HepG2 (cell line): ENCODE measurements around the gene FXR2. TPM values are rescaled to one million over a fixed set of nuclear protein-coding genes. Genes with fewer than 3 reads are reported as not detected.

Experiments used
- ISL2 ChIP-seq: sonication (generic); formaldehyde crosslinking; IDR thresholded peaks from 2 replicates; pipeline ENCODE4 v1.5.0; 2020; ENCODE audit warnings: missing genetic modification reagents
- POLR2A ChIP-seq, 2 experiments: IDR thresholded peaks; 2 replicates each; pipeline ENCODE4 v1.6.1; 2011; ENCODE audit warnings: low read depth in 2 of 2, low read length in 2 of 2, mild to moderate bottlenecking in 1 of 2, moderate library complexity in 1 of 2; ENCODE audit not compliant: insufficient read depth in 1 of 2
- RBFOX2 ChIP-seq: fragments of 200-400 bp; formaldehyde crosslinking; IDR thresholded peaks from 2 replicates; pipeline ENCODE4 v1.6.1; 2017; ENCODE audit warnings: low read depth, mild to moderate bottlenecking, low read length
- RXRB ChIP-seq: IDR thresholded peaks from 2 replicates; pipeline ENCODE4 v1.6.1; 2016; ENCODE audit warnings: borderline replicate concordance, missing genetic modification reagents, missing compliant biosample characterization
- SP2 ChIP-seq: sonication (generic); formaldehyde crosslinking; IDR thresholded peaks from 2 replicates; pipeline ENCODE4 v1.5.1; 2020; ENCODE audit warnings: mild to moderate bottlenecking, missing genetic modification reagents
- ZFX ChIP-seq: sonication (generic); formaldehyde crosslinking; IDR thresholded peaks from 2 replicates; pipeline ENCODE4 v1.4.0; 2020; ENCODE audit warnings: mild to moderate bottlenecking, low read depth, missing genetic modification reagents, moderate library complexity
- ZNF121 ChIP-seq: sonication (generic); formaldehyde crosslinking; IDR thresholded peaks from 2 replicates; pipeline ENCODE4 v1.5.0; 2020; ENCODE audit warnings: mild to moderate bottlenecking, missing genetic modification reagents
- ZNF431 ChIP-seq: sonication (generic); formaldehyde crosslinking; IDR thresholded peaks from 2 replicates; pipeline ENCODE4 v1.9.0; 2022; ENCODE audit warnings: missing genetic modification reagents, low read depth, mild to moderate bottlenecking, borderline replicate concordance
- polyA plus RNA-seq, 8 experiments: library from polyadenylated mRNA; depleted of rRNA in 3 of 8; stranded (reverse) in 7 of 8; unstranded in 1 of 8; fragments of >200 nt; fragmentation: Illumina TruSeq in 4 of 8; extraction: Trizol in 4 of 8; gene quantifications; 2 replicates each; pipeline versions ENCODE4 v1.2.1 to v1.2.3, GENCODE V29; 2011 to 2016; ENCODE audit warnings: low read depth in 4 of 8, missing spikeins in 1 of 8, mixed read lengths in 1 of 8; ENCODE audit not compliant: insufficient read depth in 1 of 8
- total RNA-seq, 5 experiments: library from RNA; depleted of rRNA; stranded (reverse); fragments of >200 nt; fragmentation: Illumina TruSeq; extraction: Trizol; gene quantifications; 2 replicates each; pipeline ENCODE4 v1.2.3, GENCODE V29; 2016; ENCODE audit warnings: low read depth in 1 of 5
- TF ChIP-seq, protein P1 (sequence below): sonication (generic); formaldehyde crosslinking; IDR thresholded peaks from 2 replicates; pipeline ENCODE4 v1.4.0; 2020; ENCODE audit warnings: missing genetic modification reagents, borderline replicate concordance
- TF ChIP-seq, protein P2 (sequence below): sonication (generic); formaldehyde crosslinking; IDR thresholded peaks from 2 replicates; pipeline ENCODE4 v1.4.0; 2020; ENCODE audit warnings: missing genetic modification reagents, mild to moderate bottlenecking, borderline replicate concordance
- TF ChIP-seq, protein P3 (sequence below), 2 experiments: sonication (generic) in 1 of 2; formaldehyde crosslinking in 1 of 2; IDR thresholded peaks; 2 replicates each; pipeline versions ENCODE4 v1.4.0 to v1.6.1; 2016 to 2020; ENCODE audit warnings: borderline replicate concordance in 1 of 2, low read depth in 1 of 2, mild to moderate bottlenecking in 1 of 2, missing genetic modification reagents in 1 of 2
- TF ChIP-seq, protein P4 (sequence below): sonication (generic); formaldehyde crosslinking; IDR thresholded peaks from 2 replicates; pipeline ENCODE4 v1.4.0; 2020; ENCODE audit warnings: mild to moderate bottlenecking, missing genetic modification reagents, borderline replicate concordance

Gene FXR2
- total and polyA plus RNA-seq, 2 of the 13 experiments (the other 11 are each of a cell fraction or from before 2014, with no cell fraction given), result 20.9 to 24.4 TPM

DNA sequence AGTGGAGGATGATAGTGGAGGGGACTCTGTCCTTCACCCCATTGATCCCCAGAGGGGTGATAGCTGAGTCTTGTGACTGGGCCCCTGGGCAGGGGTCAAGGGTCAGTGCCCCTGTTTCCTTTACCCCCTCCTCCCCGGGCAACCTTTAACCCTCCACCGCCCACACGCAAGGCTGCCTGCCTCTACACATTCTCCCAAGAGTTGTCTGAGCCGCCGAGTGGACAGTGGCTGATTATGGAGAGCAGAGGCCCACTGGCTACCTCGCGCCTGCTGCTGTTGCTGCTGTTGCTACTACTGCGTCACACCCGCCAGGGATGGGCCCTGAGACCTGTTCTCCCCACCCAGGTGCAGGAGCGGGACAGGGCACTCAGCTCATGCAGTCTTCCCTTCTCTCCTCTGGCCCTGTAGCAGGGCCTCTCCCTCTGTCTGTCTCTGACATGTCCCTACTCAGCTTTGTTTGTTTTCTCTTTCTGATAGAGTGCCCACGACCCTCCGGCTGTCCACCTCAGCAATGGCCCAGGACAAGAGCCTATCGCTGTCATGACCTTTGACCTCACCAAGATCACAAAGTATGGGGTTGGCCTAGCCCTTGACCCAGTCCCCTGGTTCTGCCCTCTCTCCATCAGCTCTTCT, 15.4 kb upstream of the FXR2 start, which contains the start of gene SHBG (continued):
- TF ChIP-seq, protein P1, sequence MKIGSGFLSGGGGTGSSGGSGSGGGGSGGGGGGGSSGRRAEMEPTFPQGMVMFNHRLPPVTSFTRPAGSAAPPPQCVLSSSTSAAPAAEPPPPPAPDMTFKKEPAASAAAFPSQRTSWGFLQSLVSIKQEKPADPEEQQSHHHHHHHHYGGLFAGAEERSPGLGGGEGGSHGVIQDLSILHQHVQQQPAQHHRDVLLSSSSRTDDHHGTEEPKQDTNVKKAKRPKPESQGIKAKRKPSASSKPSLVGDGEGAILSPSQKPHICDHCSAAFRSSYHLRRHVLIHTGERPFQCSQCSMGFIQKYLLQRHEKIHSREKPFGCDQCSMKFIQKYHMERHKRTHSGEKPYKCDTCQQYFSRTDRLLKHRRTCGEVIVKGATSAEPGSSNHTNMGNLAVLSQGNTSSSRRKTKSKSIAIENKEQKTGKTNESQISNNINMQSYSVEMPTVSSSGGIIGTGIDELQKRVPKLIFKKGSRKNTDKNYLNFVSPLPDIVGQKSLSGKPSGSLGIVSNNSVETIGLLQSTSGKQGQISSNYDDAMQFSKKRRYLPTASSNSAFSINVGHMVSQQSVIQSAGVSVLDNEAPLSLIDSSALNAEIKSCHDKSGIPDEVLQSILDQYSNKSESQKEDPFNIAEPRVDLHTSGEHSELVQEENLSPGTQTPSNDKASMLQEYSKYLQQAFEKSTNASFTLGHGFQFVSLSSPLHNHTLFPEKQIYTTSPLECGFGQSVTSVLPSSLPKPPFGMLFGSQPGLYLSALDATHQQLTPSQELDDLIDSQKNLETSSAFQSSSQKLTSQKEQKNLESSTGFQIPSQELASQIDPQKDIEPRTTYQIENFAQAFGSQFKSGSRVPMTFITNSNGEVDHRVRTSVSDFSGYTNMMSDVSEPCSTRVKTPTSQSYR (CRISPR knock-in tag), result peak; percentile 26; the same call in 1 of the 2 replicates
- TF ChIP-seq, protein P2, sequence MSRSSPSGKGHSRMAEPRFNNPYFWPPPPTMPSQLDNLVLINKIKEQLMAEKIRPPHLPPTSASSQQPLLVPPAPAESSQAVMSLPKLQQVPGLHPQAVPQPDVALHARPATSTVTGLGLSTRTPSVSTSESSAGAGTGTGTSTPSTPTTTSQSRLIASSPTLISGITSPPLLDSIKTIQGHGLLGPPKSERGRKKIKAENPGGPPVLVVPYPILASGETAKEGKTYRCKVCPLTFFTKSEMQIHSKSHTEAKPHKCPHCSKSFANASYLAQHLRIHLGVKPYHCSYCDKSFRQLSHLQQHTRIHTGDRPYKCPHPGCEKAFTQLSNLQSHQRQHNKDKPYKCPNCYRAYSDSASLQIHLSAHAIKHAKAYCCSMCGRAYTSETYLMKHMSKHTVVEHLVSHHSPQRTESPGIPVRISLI (CRISPR knock-in tag), result peak; percentile 22; the same call in 1 of the 2 replicates
- TF ChIP-seq, protein P3, sequence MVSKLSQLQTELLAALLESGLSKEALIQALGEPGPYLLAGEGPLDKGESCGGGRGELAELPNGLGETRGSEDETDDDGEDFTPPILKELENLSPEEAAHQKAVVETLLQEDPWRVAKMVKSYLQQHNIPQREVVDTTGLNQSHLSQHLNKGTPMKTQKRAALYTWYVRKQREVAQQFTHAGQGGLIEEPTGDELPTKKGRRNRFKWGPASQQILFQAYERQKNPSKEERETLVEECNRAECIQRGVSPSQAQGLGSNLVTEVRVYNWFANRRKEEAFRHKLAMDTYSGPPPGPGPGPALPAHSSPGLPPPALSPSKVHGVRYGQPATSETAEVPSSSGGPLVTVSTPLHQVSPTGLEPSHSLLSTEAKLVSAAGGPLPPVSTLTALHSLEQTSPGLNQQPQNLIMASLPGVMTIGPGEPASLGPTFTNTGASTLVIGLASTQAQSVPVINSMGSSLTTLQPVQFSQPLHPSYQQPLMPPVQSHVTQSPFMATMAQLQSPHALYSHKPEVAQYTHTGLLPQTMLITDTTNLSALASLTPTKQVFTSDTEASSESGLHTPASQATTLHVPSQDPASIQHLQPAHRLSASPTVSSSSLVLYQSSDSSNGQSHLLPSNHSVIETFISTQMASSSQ (IDR thresholded peaks at IDR 0.05; ENCODE audit: low read depth), result no peak
- TF ChIP-seq, protein P3 (CRISPR knock-in tag; IDR thresholded peaks at IDR 0.05; ENCODE audit: borderline replicate concordance), result 0 out of 2 replicates have a peak, but pooled peaks have one; percentile 22
- TF ChIP-seq RBFOX2, result no peak; the same call in 1 of the 2 replicates
- 0 out of 2 replicates have a peak, but pooled peaks have one; percentile 34 for TF ChIP-seq ISL2 (CRISPR knock-in tag)
- TF ChIP-seq ZFX, result peak; percentile 50; the same call in 1 of the 2 replicates
- TF ChIP-seq ZNF431, result no peak
- peak in 1 of 2 experiments; percentile 39; a peak in 1 of 4 replicates for TF ChIP-seq POLR2A (IDR thresholded peaks at IDR 0.05; ENCODE audit: insufficient read depth in 1 of 2, low read depth in 2 of 2, low read length in 2 of 2)
- no peak for TF ChIP-seq RXRB
- no peak for TF ChIP-seq SP2 (CRISPR knock-in tag)
- peak; percentile 52; the same call in 1 of the 2 replicates for TF ChIP-seq ZNF121 (CRISPR knock-in tag)
- TF ChIP-seq, protein P4, sequence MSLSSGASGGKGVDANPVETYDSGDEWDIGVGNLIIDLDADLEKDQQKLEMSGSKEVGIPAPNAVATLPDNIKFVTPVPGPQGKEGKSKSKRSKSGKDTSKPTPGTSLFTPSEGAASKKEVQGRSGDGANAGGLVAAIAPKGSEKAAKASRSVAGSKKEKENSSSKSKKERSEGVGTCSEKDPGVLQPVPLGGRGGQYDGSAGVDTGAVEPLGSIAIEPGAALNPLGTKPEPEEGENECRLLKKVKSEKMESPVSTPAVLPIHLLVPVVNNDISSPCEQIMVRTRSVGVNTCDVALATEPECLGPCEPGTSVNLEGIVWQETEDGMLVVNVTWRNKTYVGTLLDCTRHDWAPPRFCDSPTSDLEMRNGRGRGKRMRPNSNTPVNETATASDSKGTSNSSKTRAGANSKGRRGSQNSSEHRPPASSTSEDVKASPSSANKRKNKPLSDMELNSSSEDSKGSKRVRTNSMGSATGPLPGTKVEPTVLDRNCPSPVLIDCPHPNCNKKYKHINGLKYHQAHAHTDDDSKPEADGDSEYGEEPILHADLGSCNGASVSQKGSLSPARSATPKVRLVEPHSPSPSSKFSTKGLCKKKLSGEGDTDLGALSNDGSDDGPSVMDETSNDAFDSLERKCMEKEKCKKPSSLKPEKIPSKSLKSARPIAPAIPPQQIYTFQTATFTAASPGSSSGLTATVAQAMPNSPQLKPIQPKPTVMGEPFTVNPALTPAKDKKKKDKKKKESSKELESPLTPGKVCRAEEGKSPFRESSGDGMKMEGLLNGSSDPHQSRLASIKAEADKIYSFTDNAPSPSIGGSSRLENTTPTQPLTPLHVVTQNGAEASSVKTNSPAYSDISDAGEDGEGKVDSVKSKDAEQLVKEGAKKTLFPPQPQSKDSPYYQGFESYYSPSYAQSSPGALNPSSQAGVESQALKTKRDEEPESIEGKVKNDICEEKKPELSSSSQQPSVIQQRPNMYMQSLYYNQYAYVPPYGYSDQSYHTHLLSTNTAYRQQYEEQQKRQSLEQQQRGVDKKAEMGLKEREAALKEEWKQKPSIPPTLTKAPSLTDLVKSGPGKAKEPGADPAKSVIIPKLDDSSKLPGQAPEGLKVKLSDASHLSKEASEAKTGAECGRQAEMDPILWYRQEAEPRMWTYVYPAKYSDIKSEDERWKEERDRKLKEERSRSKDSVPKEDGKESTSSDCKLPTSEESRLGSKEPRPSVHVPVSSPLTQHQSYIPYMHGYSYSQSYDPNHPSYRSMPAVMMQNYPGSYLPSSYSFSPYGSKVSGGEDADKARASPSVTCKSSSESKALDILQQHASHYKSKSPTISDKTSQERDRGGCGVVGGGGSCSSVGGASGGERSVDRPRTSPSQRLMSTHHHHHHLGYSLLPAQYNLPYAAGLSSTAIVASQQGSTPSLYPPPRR (CRISPR knock-in tag), result peak; percentile 25; the same call in 1 of the 2 replicates
